Smooth muscle cell (in vitro differentiated cells): ENCODE results near the gene FAM219B. TPM values are rescaled to one million over a fixed set of nuclear protein-coding genes. Genes with fewer than 3 reads are reported as not detected.

Experiments
- DNase-seq: peaks from one replicate; lab custom pipeline; 2025; ENCODE audit not compliant: unreplicated experiment; lab: John Stamatoyannopoulos, UW
- H2AFZ ChIP-seq: fragments of 200-600 bp; sonication (generic); 2 replicates; pipeline ENCODE4 v1.6.0; 2016; ENCODE audit warnings: antibody characterized with exemption, low read depth, mild to moderate bottlenecking
- H3F3A ChIP-seq: fragments of 200-600 bp; sonication (generic); 2 replicates; pipeline ENCODE4 v1.6.0; 2017; ENCODE audit warnings: antibody characterized with exemption, low read depth
- H3K27ac ChIP-seq: fragments of 200-600 bp; sonication (generic); 2 replicates; pipeline ENCODE4 v1.5.1; 2016; ENCODE audit warnings: low read depth, mild to moderate bottlenecking
- H3K27me3 ChIP-seq: fragments of 200-600 bp; sonication (generic); 2 replicates; pipeline ENCODE4 v1.6.1; 2016; ENCODE audit warnings: low read depth, mild to moderate bottlenecking
- H3K36me3 ChIP-seq: fragments of 200-600 bp; sonication (generic); 2 replicates; pipeline ENCODE4 v1.5.1; 2016; ENCODE audit warnings: low read depth
- H3K4me1 ChIP-seq: fragments of 200-600 bp; sonication (generic); 2 replicates; pipeline ENCODE4 v1.5.1; 2016; ENCODE audit warnings: low read depth
- H3K4me2 ChIP-seq: fragments of 200-600 bp; sonication (generic); 2 replicates; pipeline ENCODE4 v1.6.0; 2016; ENCODE audit warnings: mild to moderate bottlenecking
- H3K4me3 ChIP-seq: fragments of 200-600 bp; sonication (generic); 2 replicates; pipeline ENCODE4 v1.5.1; 2016; ENCODE audit warnings: mild to moderate bottlenecking
- H3K79me2 ChIP-seq: fragments of 200-600 bp; sonication (generic); 2 replicates; pipeline ENCODE4 v1.6.0; 2016; ENCODE audit warnings: low read depth, mild to moderate bottlenecking
- H3K9ac ChIP-seq: fragments of 200-600 bp; sonication (generic); 2 replicates; pipeline ENCODE4 v1.6.0; 2016; ENCODE audit warnings: low read depth
- H3K9me3 ChIP-seq: fragments of 200-600 bp; sonication (generic); replicated peaks from 2 replicates; pipeline ENCODE4 v1.5.1; 2016; ENCODE audit warnings: low read depth
- H4K20me1 ChIP-seq: fragments of 200-600 bp; sonication (generic); 2 replicates; pipeline ENCODE4 v1.6.0; 2016; ENCODE audit warnings: low read depth
- CTCF ChIP-seq: fragments of 200-600 bp; sonication (generic); IDR thresholded peaks from 2 replicates; pipeline ENCODE4 v1.5.1; 2017; ENCODE audit warnings: borderline replicate concordance, mild to moderate bottlenecking, antibody characterized with exemption; ENCODE audit not compliant: insufficient read depth, poor library complexity, severe bottlenecking
- WGBS: methylation state at CpG from one replicate; pipeline ENCODE4 v1.1.7; 2016; ENCODE audit warnings: low lambda C conversion rate; 5-methylcytosine and 5-hydroxymethylcytosine counted together
- polyA plus RNA-seq: library from polyadenylated mRNA; unstranded; fragments of >200 nt; fragmentation: Nextera tagmentation; extraction: Ambion mirVana; gene quantifications from 2 replicates; pipeline ENCODE4 v1.2.1, GENCODE V29; 2016
- total RNA-seq: library from RNA; depleted of rRNA; stranded (reverse); fragments of >200 nt; gene quantifications from 2 replicates; pipeline ENCODE4 v1.2.3, GENCODE V29; 2014

The FAM219B gene
- total and polyA plus RNA-seq, 2 experiments from 2014 or later = 37.1 to 52.4 TPM

- Histone ChIP-seq H3K4me1 (peaks cover 23% of the 10 kb centered on the region), H3K79me2 (no peaks in the 10 kb centered on the region), H3K27ac (peak overlapping the region; percentile 68), H2AFZ (no peak overlapping the region), H3K36me3 (no peaks in the 10 kb centered on the region), H3K4me2 (peak overlapping the region; percentile 96), H4K20me1 (peaks cover 31% of the 10 kb centered on the region), H3K9ac (no peak overlapping the region), H3K27me3 (peaks cover 6% of the 10 kb centered on the region), H3K4me3 (peak overlapping the region; percentile 60), H3F3A (peaks cover 18% of the 10 kb centered on the region), H3K9me3 (no peaks in the 10 kb centered on the region)
- TF ChIP-seq CTCF = no peak
- peak; percentile 59 for DNase-seq
These were observed 47.9 kb upstream of the FAM219B start for GRCh38 chr15:74954515-74954914.

GRCh38 chr15:74951006-74951405 is 44.4 kb upstream of the FAM219B start:
- no peak overlapping the region for H3K9ac ChIP-seq
- peaks cover 11% of the 10 kb centered on the region for H3F3A ChIP-seq
- no peak overlapping the region for H3K4me2 ChIP-seq
- no peaks in the 10 kb centered on the region for H3K9me3 ChIP-seq
- H2AFZ ChIP-seq = no peak overlapping the region
- no peaks in the 10 kb centered on the region for H3K79me2 ChIP-seq
- 80% methylated on average over 3 of the region's 3 CpGs for WGBS
- H3K4me1 ChIP-seq = peaks cover 10% of the 10 kb centered on the region
- H3K36me3 ChIP-seq = no peaks in the 10 kb centered on the region
- H3K4me3 ChIP-seq = no peak overlapping the region
- no peak for TF ChIP-seq CTCF
- no peaks in the 10 kb centered on the region for H3K27me3 ChIP-seq
- H3K27ac ChIP-seq = no peak overlapping the region
- H4K20me1 ChIP-seq = peaks cover 32% of the 10 kb centered on the region
- no peak for DNase-seq

- Histone ChIP-seq H3K4me2 (peak overlapping the region; percentile 6), H4K20me1 (peaks cover 32% of the 10 kb centered on the region), H3K9ac (no peak overlapping the region), H3K4me1 (peaks cover 7% of the 10 kb centered on the region), H3K4me3 (no peak overlapping the region), H3K9me3 (no peaks in the 10 kb centered on the region), H3K27me3 (no peaks in the 10 kb centered on the region), H3K79me2 (no peaks in the 10 kb centered on the region), H2AFZ (no peak overlapping the region), H3K27ac (no peak overlapping the region), H3F3A (peaks cover 11% of the 10 kb centered on the region), H3K36me3 (no peaks in the 10 kb centered on the region)
- peak; percentile 44 for DNase-seq
- peak; percentile 94 for TF ChIP-seq CTCF
- WGBS = 43% methylated on average over 7 of the region's 7 CpGs
These were observed 43.6 kb upstream of the FAM219B start for GRCh38 chr15:74950078-74950908.
